NCI-H187 (cell line): Measurements from ENCODE around the gene POLR2J.
"Not testable (repeated sequence)": the region's sequence is repeated elsewhere in the genome, so short reads cannot be mapped to it uniquely, and the experiment has no call there.

Experiments used
- DNase-seq, 2 experiments: peaks; one replicate each; lab custom pipeline; 2025; lab: John Stamatoyannopoulos, UW

The POLR2J gene

GRCh38 chr7:102466097-102466496 is 12.6 kb downstream of the POLR2J start:
- no peak for DNase-seq

- peak; percentile 92 to 93 for DNase-seq
These were observed 14.0 kb downstream of the POLR2J start, which contains the start of the genes ALKBH4 and LRWD1 for GRCh38 chr7:102464577-102465280. Gene ALKBH4, minus strand, starts transcription at chr7:102464863. Its CDS starts 27 bp downstream, at chr7:102464836. Gene LRWD1, plus strand, starts transcription at chr7:102464984. Its CDS starts 97 bp downstream, at chr7:102465081.

GRCh38 chr7:102463841-102464576 is 14.7 kb downstream of the POLR2J start:
- DNase-seq: no peak

- no peak for DNase-seq
These were observed 18.3 kb downstream of the POLR2J start for GRCh38 chr7:102460467-102460866.

GRCh38 chr7:102459221-102459844 is 19.4 kb downstream of the POLR2J start:
- DNase-seq: no peak

- DNase-seq: no peak
These were observed 21.3 kb downstream of the POLR2J start for GRCh38 chr7:102457352-102457924.

GRCh38 chr7:102456327-102456726 is 22.4 kb downstream of the POLR2J start:
- no peak for DNase-seq

GRCh38 chr7:102455596-102455995 is 23.1 kb downstream of the POLR2J start:
- DNase-seq: no peak

GRCh38 chr7:102454932-102455331 is 23.8 kb downstream of the POLR2J start:
- DNase-seq: not testable (repeated sequence)

GRCh38 chr7:102454468-102454867 is 24.3 kb downstream of the POLR2J start:
- DNase-seq: no peak

- peak; percentile 25 to 40 for DNase-seq
These were observed 25.4 kb downstream of the POLR2J start for GRCh38 chr7:102453319-102453718.

GRCh38 chr7:102452451-102452850 is 26.3 kb downstream of the POLR2J start:
- DNase-seq: no peak

GRCh38 chr7:102451371-102452054 is 27.2 kb downstream of the POLR2J start:
- no peak for DNase-seq

GRCh38 chr7:102450242-102450641 is 28.5 kb downstream of the POLR2J start:
- no peak for DNase-seq

GRCh38 chr7:102449136-102449535 is 29.6 kb downstream of the POLR2J start:
- no peak for DNase-seq

- DNase-seq: no peak
These were observed 31.4 kb downstream of the POLR2J start for GRCh38 chr7:102447311-102447710.

- DNase-seq: no peak
These were observed 32.1 kb downstream of the POLR2J start for GRCh38 chr7:102446387-102447156.

GRCh38 chr7:102445674-102446071 is 33.0 kb downstream of the POLR2J start:
- DNase-seq: no peak

GRCh38 chr7:102444961-102445673 is 33.6 kb downstream of the POLR2J start:
- no peak for DNase-seq
